ENCODE data around the gene GRID2.

GRCh38 chr4:93529692-93530372 is 1226.1 kb downstream of the GRID2 start:
- TF ChIP-seq CTCF (conservative IDR thresholded peaks at IDR 0.05 in 1 of 2, IDR thresholded peaks at IDR 0.05 in 1 of 2; ENCODE audit: low read depth in 1 of 2, low read length in 2 of 2) (no peak), EZH2 (IDR thresholded peaks at IDR 0.05; ENCODE audit: low read length, missing control alignments) (no peak)

All from fibroblast of lung (primary cell).